Activated T-helper 1 cell treated with anti-CD3 and anti-CD28 coated beads, Interleukin-2, amount 50 U/mL, for 16 hours (primary cell): Measurements from ENCODE around the gene ZFYVE1.

ENCODE experiments used
- DNase-seq, 2 donors: peaks; one replicate each; pipeline ENCODE4 v3.0.0-alpha.2; 2020; ENCODE audit warnings: low read depth in 1 of 2, low spot score in 1 of 2

The ZFYVE1 gene

DNA sequence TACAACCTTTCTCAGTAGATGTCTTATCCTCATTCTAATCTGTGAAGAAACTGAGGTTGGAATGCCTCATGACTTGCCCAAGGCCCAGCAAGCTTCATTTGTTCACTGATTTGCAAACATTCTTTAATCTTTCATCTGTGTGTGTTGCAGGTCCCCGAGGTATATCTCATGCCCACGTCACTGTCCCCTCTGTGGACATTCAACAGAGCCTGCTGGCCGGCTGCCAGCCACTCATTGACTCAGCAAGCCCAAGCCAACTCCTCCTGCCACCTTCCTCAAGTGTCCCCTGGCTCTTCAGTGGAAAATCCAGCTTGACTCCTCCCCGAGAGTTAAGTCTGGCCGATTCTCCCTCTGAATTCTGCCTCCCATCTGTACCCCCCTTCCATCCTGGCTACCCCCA lies 102.6 kb downstream of the ZFYVE1 start:
- DNase-seq: no peak

DNA sequence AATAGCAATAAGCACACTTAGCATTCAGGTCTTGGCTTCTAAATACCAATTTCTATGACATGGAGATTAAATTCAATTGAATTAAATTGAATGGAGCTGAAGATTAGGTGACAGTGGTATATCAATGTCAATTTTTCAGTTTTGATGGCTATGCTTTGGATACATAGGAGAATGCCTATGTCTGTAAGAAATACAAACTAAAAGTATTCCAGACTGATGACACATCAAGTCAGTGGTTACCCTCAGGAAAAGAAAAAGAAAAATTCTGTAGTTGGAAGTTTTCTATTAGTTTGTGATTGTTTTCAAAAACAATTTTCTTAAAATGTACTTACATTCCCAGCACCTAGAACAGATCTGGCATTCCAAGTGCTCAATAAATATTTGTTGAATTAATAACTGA lies 105.5 kb downstream of the ZFYVE1 start:
- DNase-seq: no peak

GRCh38 chr14:72920008-72920407 lies 106.9 kb downstream of the ZFYVE1 start:
- no peak for DNase-seq
